H9 (cell line): ENCODE results near the gene CUEDC1. TPM values are rescaled to one million over a fixed set of nuclear protein-coding genes. Genes with fewer than 3 reads are reported as not detected.

ENCODE experiments used
- DNase-seq: peaks from one replicate; pipeline ENCODE4 v3.0.0-alpha.2; 2017
- H2AFZ ChIP-seq: one replicate; pipeline ENCODE4 v1.6.1; 2013; ENCODE audit warnings: mild to moderate bottlenecking, low read length, control low read depth, moderate library complexity
- H2AK5ac ChIP-seq: 2 replicates; pipeline ENCODE4 v1.6.1; 2013; ENCODE audit warnings: low read length, control low read depth, mixed read lengths; ENCODE audit not compliant: insufficient read length
- H2BK120ac ChIP-seq: one replicate; pipeline ENCODE4 v1.6.1; 2013; ENCODE audit warnings: low read depth, mild to moderate bottlenecking, low read length, control low read depth, inconsistent platforms; ENCODE audit not compliant: poor library complexity, severe bottlenecking
- H2BK12ac ChIP-seq: 2 replicates; pipeline ENCODE4 v1.6.1; 2013; ENCODE audit warnings: low read length, control low read depth, mixed read lengths, low read depth; ENCODE audit not compliant: insufficient read length
- H2BK15ac ChIP-seq: 2 replicates; pipeline ENCODE4 v1.6.1; 2013; ENCODE audit warnings: low read depth, low read length, control low read depth
- H2BK20ac ChIP-seq: one replicate; pipeline ENCODE4 v1.6.1; 2013; ENCODE audit warnings: low read depth, mild to moderate bottlenecking, low read length, control low read depth, inconsistent platforms; ENCODE audit not compliant: poor library complexity, severe bottlenecking
- H2BK5ac ChIP-seq: 2 replicates; pipeline ENCODE4 v1.6.1; 2013; ENCODE audit warnings: low read length, control low read depth, mixed read lengths; ENCODE audit not compliant: insufficient read length
- H3K14ac ChIP-seq: 2 replicates; pipeline ENCODE4 v1.6.1; 2013; ENCODE audit warnings: low read length, control low read depth; ENCODE audit not compliant: insufficient read depth
- H3K18ac ChIP-seq: 2 replicates; pipeline ENCODE4 v1.6.1; 2013; ENCODE audit warnings: low read depth, mild to moderate bottlenecking, mixed read lengths, low read length, control low read depth; ENCODE audit not compliant: insufficient read length
- H3K23ac ChIP-seq: 2 replicates; pipeline ENCODE4 v1.6.1; 2013; ENCODE audit warnings: low read length, control low read depth, mixed read lengths, low read depth; ENCODE audit not compliant: insufficient read length
- H3K23me2 ChIP-seq: 2 replicates; pipeline ENCODE4 v1.6.1; 2013; ENCODE audit warnings: low read depth, mild to moderate bottlenecking, mixed read lengths, low read length, control low read depth; ENCODE audit not compliant: insufficient read length, poor library complexity, severe bottlenecking
- H3K27ac ChIP-seq: 2 replicates; pipeline ENCODE4 v1.5.1; 2013; ENCODE audit warnings: low read length, control low read depth, mixed read lengths, low read depth; ENCODE audit not compliant: insufficient read length
- H3K27me3 ChIP-seq: 2 replicates; pipeline ENCODE4 v1.6.1; 2013; ENCODE audit warnings: low read length, control low read depth, inconsistent platforms; ENCODE audit not compliant: insufficient read depth
- H3K4ac ChIP-seq: 2 replicates; pipeline ENCODE4 v1.6.1; 2013; ENCODE audit warnings: low read depth, mild to moderate bottlenecking, control low read depth, inconsistent platforms, low read length, moderate library complexity
- H3K4me1 ChIP-seq: 2 replicates; pipeline ENCODE4 v1.6.1; 2013; ENCODE audit warnings: low read length, control low read depth, inconsistent platforms; ENCODE audit not compliant: insufficient read depth
- H3K4me2 ChIP-seq: 2 replicates; pipeline ENCODE4 v1.6.1; 2013; ENCODE audit warnings: low read length, control low read depth, mixed read lengths; ENCODE audit not compliant: insufficient read length, insufficient read depth
- H3K56ac ChIP-seq: 2 replicates; pipeline ENCODE4 v1.6.1; 2013; ENCODE audit warnings: low read depth, mild to moderate bottlenecking, mixed read lengths, low read length, control low read depth; ENCODE audit not compliant: insufficient read length
- H3K79me1 ChIP-seq: 2 replicates; pipeline ENCODE4 v1.6.1; 2013; ENCODE audit warnings: low read depth, mild to moderate bottlenecking, moderate library complexity, low read length, control low read depth, inconsistent platforms; ENCODE audit not compliant: insufficient read depth, poor library complexity, severe bottlenecking
- H3K79me2 ChIP-seq: 2 replicates; pipeline ENCODE4 v1.6.1; 2013; ENCODE audit warnings: low read length, control low read depth, inconsistent platforms; ENCODE audit not compliant: insufficient read depth
- H3K9ac ChIP-seq: 2 replicates; pipeline ENCODE4 v1.6.1; 2013; ENCODE audit warnings: low read length, control low read depth, mixed read lengths; ENCODE audit not compliant: insufficient read length; ENCODE audit errors: extremely low read depth
- H3K9me3 ChIP-seq: one replicate; pipeline ENCODE4 v1.6.1; 2013; ENCODE audit warnings: low read depth, low read length, inconsistent platforms; ENCODE audit not compliant: control insufficient read depth
- H3T11ph ChIP-seq: one replicate; pipeline ENCODE4 v1.6.1; 2013; ENCODE audit warnings: mild to moderate bottlenecking, low read length, control low read depth, inconsistent platforms
- H4K20me1 ChIP-seq: one replicate; pipeline ENCODE4 v1.6.1; 2013; ENCODE audit not compliant: control insufficient read depth, insufficient read length, insufficient read depth
- H4K5ac ChIP-seq: 2 replicates; pipeline ENCODE4 v1.6.1; 2013; ENCODE audit warnings: low read depth, mild to moderate bottlenecking, mixed read lengths, low read length, control low read depth; ENCODE audit not compliant: insufficient read length
- H4K8ac ChIP-seq: replicated peaks from 2 replicates; pipeline ENCODE4 v1.6.1; 2013; ENCODE audit warnings: low read length, control low read depth, mixed read lengths, low read depth; ENCODE audit not compliant: insufficient read length
- H4K91ac ChIP-seq: 2 replicates; pipeline ENCODE4 v1.6.1; 2013; ENCODE audit warnings: low read depth, mild to moderate bottlenecking, moderate library complexity, mixed read lengths, low read length, control low read depth; ENCODE audit not compliant: insufficient read length
- H3K27ac Mint-ChIP-seq, 3 experiments: 2 replicates in 2 of 3; 3 replicates in 1 of 3; pipeline ENCODE4 v1.8.0; 2020 to 2021; ENCODE audit warnings: mixed read lengths in 3 of 3, mild to moderate bottlenecking in 1 of 3, moderate library complexity in 1 of 3
- H3K27me3 Mint-ChIP-seq: 2 replicates; pipeline ENCODE4 v1.8.0; 2021; ENCODE audit warnings: low read depth, mild to moderate bottlenecking, moderate library complexity, mixed read lengths
- H3K36me3 Mint-ChIP-seq, 3 experiments: 2 replicates in 2 of 3; 3 replicates in 1 of 3; pipeline ENCODE4 v1.8.0; 2020 to 2021; ENCODE audit warnings: low read depth in 3 of 3, mixed read lengths in 3 of 3; ENCODE audit not compliant: insufficient read depth in 1 of 3
- H3K4me1 Mint-ChIP-seq, 2 experiments: 2 replicates each; pipeline ENCODE4 v1.8.0; 2020; ENCODE audit warnings: mixed read lengths in 2 of 2
- H3K4me3 Mint-ChIP-seq, 2 experiments: 2 replicates in 1 of 2; 3 replicates in 1 of 2; pipeline ENCODE4 v1.8.0; 2020 to 2021; ENCODE audit warnings: mild to moderate bottlenecking in 2 of 2, mixed read lengths in 2 of 2, moderate library complexity in 1 of 2
- H3K9me3 Mint-ChIP-seq, 2 experiments: 2 replicates in 1 of 2; 3 replicates in 1 of 2; pipeline ENCODE4 v1.8.0; 2020; ENCODE audit warnings: mild to moderate bottlenecking in 2 of 2, mixed read lengths in 2 of 2, moderate library complexity in 1 of 2
- WGBS: extraction: QIAGEN DNeasy Blood & Tissue Kit; methylation state at CpG from one replicate; pipeline ENCODE4 v1.1.7; 2013; ENCODE audit warnings: missing lambda C conversion rate, low lambda C conversion rate, mixed read lengths; ENCODE audit not compliant: insufficient read length; ENCODE audit errors: extremely low coverage; 5-methylcytosine and 5-hydroxymethylcytosine counted together
- total RNA-seq: library from RNA; stranded (reverse); gene quantifications from 2 replicates; pipeline ENCODE4 v1.2.1, GENCODE V29; 2021
- TF ChIP-seq, protein P1 (sequence below): fragments of 200-600 bp; sonication (generic); conservative IDR thresholded peaks from 3 replicates; pipeline ENCODE4 v1.8.0; 2021; ENCODE audit warnings: antibody characterized with exemption, mild to moderate bottlenecking

The CUEDC1 gene
- total RNA-seq, 1 experiment from 2014 or later: 7.3 TPM

DNA sequence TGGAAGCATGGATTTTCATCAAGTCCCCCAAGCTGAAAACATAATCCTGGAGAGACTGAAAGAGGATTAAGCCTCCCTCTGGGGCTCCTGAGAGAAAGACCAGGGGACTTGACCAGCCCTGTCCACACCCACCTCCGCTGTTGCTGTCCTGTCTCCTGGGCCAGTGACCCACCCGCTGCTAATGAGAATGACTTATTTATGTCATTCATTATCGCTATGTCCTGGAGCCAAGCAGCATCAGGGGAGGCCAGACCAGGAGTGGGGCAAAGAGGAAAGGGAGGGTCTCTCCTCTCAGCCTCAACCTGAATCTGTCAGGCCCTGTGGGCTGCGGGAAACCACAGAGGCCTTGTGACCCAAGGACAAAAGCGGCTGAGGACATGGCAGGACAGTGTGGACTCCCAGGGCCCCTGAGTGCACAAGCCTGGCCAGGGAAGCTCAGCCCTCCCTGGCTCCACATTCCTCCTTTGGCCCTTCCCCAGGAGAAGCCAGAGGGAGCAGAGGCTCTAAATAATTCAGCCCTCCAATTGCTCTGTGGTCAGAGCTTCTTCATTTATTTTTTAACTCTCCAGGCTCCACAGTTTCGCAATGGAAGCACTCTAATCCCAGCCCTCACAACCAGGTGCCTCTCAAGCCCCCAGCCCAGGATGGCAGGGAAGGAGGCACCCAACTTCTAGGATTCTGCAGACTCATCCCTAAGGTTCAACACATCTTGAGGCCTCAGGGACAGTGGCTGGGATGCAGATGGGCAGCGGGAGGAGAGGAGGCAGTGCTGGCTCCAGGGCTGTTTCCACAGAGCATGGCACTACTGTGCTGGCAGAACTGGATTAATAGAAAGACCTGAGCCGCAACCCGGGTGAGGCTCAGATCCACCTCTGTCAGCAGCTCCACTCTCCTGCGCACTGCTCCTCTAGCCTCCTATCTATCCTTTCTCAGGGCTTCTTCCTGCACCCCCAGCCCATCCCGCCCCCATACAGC, 19.1 kb downstream of the CUEDC1 start:
- H3K4me3 Mint-ChIP-seq: peak overlapping the region in 1 of 2 experiments; percentile 40; a peak in 1 of 5 replicates
- H3K4ac ChIP-seq: peak overlapping the region; percentile 67
- no peaks in the 10 kb centered on the region; a peak in 1 of 7 replicates for H3K36me3 Mint-ChIP-seq
- no peaks in the 10 kb centered on the region for H3K23me2 ChIP-seq
- no peaks in the 10 kb centered on the region for H3K79me2 ChIP-seq
- H3K27ac ChIP-seq: no peak overlapping the region
- no peak overlapping the region for H4K8ac ChIP-seq
- no peak overlapping the region for H3K23ac ChIP-seq
- peaks cover 2% of the 10 kb centered on the region; the same call in 1 of the 2 replicates for H3K4me1 ChIP-seq
- H4K91ac ChIP-seq: peak overlapping the region; percentile 84
- H3K18ac ChIP-seq: peak overlapping the region; percentile 96
- H2AFZ ChIP-seq: no peak overlapping the region
- peak overlapping the region; percentile 97 for H3K14ac ChIP-seq
- H3T11ph ChIP-seq: peak overlapping the region; percentile 60
- H2BK120ac ChIP-seq: peak overlapping the region; percentile 41
- no peaks in the 10 kb centered on the region for H3K79me1 ChIP-seq
- peak overlapping the region; percentile 84 for H2BK12ac ChIP-seq
- peaks cover 35 to 46% of the 10 kb centered on the region in 2 experiments for H3K4me1 Mint-ChIP-seq
- no peaks in the 10 kb centered on the region for H3K9me3 ChIP-seq
- no CpG with 5 or more reads among the region's 11 CpGs for WGBS
- peak overlapping the region; percentile 62 to 96 (median 85); a peak in 5 of 7 replicates for H3K27ac Mint-ChIP-seq
- H3K27me3 ChIP-seq: no peaks in the 10 kb centered on the region
- TF ChIP-seq, protein P1, sequence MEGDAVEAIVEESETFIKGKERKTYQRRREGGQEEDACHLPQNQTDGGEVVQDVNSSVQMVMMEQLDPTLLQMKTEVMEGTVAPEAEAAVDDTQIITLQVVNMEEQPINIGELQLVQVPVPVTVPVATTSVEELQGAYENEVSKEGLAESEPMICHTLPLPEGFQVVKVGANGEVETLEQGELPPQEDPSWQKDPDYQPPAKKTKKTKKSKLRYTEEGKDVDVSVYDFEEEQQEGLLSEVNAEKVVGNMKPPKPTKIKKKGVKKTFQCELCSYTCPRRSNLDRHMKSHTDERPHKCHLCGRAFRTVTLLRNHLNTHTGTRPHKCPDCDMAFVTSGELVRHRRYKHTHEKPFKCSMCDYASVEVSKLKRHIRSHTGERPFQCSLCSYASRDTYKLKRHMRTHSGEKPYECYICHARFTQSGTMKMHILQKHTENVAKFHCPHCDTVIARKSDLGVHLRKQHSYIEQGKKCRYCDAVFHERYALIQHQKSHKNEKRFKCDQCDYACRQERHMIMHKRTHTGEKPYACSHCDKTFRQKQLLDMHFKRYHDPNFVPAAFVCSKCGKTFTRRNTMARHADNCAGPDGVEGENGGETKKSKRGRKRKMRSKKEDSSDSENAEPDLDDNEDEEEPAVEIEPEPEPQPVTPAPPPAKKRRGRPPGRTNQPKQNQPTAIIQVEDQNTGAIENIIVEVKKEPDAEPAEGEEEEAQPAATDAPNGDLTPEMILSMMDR: no peak
- peaks cover 8% of the 10 kb centered on the region for H3K27me3 Mint-ChIP-seq
- no peak overlapping the region for H4K5ac ChIP-seq
- peak; percentile 68 for DNase-seq
- H3K56ac ChIP-seq: no peak overlapping the region
- H2BK15ac ChIP-seq: 0 out of 2 replicates have a peak overlapping the region, but pooled peaks have one; percentile 53
- no peak overlapping the region for H2AK5ac ChIP-seq
- H2BK20ac ChIP-seq: peak overlapping the region; percentile 76
- no peaks in the 10 kb centered on the region for H3K9me3 Mint-ChIP-seq
- H3K9ac ChIP-seq: no peak overlapping the region
- H4K20me1 ChIP-seq: no peaks in the 10 kb centered on the region
- no peak overlapping the region for H3K4me2 ChIP-seq
- H2BK5ac ChIP-seq: no peak overlapping the region
